Stimulated activated CD8-positive, alpha-beta memory T cell treated with anti-CD3 and anti-CD28 coated beads, Interleukin-4, amount 100 ng/mL, for 24 hours (primary cell): Measurements from ENCODE around the gene TRPV6.

Experiments used
- DNase-seq: peaks from one replicate; pipeline ENCODE4 v3.0.0-alpha.2; 2020; ENCODE audit warnings: low read depth

The TRPV6 gene

GRCh38 chr7:142868188-142868985 is 17.2 kb downstream of the TRPV6 start:
- DNase-seq, result no peak

GRCh38 chr7:142867398-142868187 is 18.0 kb downstream of the TRPV6 start:
- no peak for DNase-seq

GRCh38 chr7:142867097-142867378 is 18.5 kb downstream of the TRPV6 start:
- no peak for DNase-seq

- DNase-seq, result no peak
Measured at GRCh38 chr7:142866361-142867096, 19.0 kb downstream of the TRPV6 start.

- no peak for DNase-seq
Measured at GRCh38 chr7:142865766-142866165, 19.8 kb downstream of the TRPV6 start.

- no peak for DNase-seq
Measured at GRCh38 chr7:142864980-142865747, 20.4 kb downstream of the TRPV6 start.

GRCh38 chr7:142863891-142864685 is 21.5 kb downstream of the TRPV6 start:
- DNase-seq, result no peak

GRCh38 chr7:142862786-142863400 is 22.7 kb downstream of the TRPV6 start:
- no peak for DNase-seq

- no peak for DNase-seq
Measured at GRCh38 chr7:142862351-142862750, 23.2 kb downstream of the TRPV6 start.

GRCh38 chr7:142860968-142861367 is 24.6 kb downstream of the TRPV6 start:
- no peak for DNase-seq

GRCh38 chr7:142859829-142860228 is 25.7 kb downstream of the TRPV6 start:
- DNase-seq, result no peak

- DNase-seq, result no peak
Measured at GRCh38 chr7:142859411-142859810, 26.1 kb downstream of the TRPV6 start.

GRCh38 chr7:142857625-142858024 is 27.9 kb downstream of the TRPV6 start:
- no peak for DNase-seq

- DNase-seq, result no peak
Measured at GRCh38 chr7:142856565-142857245, 28.8 kb downstream of the TRPV6 start.

GRCh38 chr7:142855756-142856564 is 29.6 kb downstream of the TRPV6 start:
- DNase-seq, result no peak

GRCh38 chr7:142855114-142855743 is 30.3 kb downstream of the TRPV6 start:
- DNase-seq, result no peak

- DNase-seq, result peak; percentile 48
Measured at GRCh38 chr7:142854372-142855113, 31.0 kb downstream of the TRPV6 start, which contains the start of gene EPHB6. Gene EPHB6 (plus strand): TSS chr7:142855076. CDS start chr7:142863228, 8,152 bp downstream.
